Caco-2 (cell line): Measurements from ENCODE around the gene TDG. TPM values are rescaled to one million over a fixed set of nuclear protein-coding genes. Genes with fewer than 3 reads are reported as not detected.

Experiments used
- BruUV-seq: library from RNA; stranded (reverse); fragments of 400-500 nt; replicated peaks from 2 replicates; lab custom pipeline; 2021; lab: Mats Ljungman, UMichigan
- CTCF ChIA-PET: fragments of 300-600 bp; sonication (Branson Sonifier 250); formaldehyde crosslinking; loops from one replicate; lab custom pipeline; 2022; ENCODE audit warnings: antibody characterized with exemption; lab: Charles Lee
- POLR2A ChIA-PET: fragments of 300-600 bp; sonication (Branson Sonifier 250); formaldehyde crosslinking; loops from one replicate; lab custom pipeline; 2022; ENCODE audit warnings: antibody characterized with exemption; lab: Charles Lee
- DNase-seq, 2 experiments: peaks; one replicate each; pipeline versions ENCODE4 v3.0.0 to v3.0.0-alpha.2; 2020 to 2022
- H3K27me3 ChIP-seq: replicated peaks from 2 replicates; pipeline ENCODE4 v1.6.0; 2011; ENCODE audit warnings: low read length; ENCODE audit not compliant: control insufficient read depth, insufficient read depth
- H3K36me3 ChIP-seq: 2 replicates; pipeline ENCODE4 v1.5.1; 2011; ENCODE audit warnings: low read length; ENCODE audit not compliant: control insufficient read depth, insufficient read depth
- H3K4me1 ChIP-seq: fragments of 250-450 bp; sonication (Bioruptor Pico); 2 replicates; pipeline ENCODE4 v1.5.1; 2020; ENCODE audit warnings: mild to moderate bottlenecking
- H3K4me3 ChIP-seq: 2 replicates; pipeline ENCODE4 v1.5.1; 2011; ENCODE audit warnings: low read depth, mild to moderate bottlenecking, control low read depth, low read length
- H3K9me3 ChIP-seq: fragments of 250-450 bp; sonication (Bioruptor Pico); 2 replicates; pipeline ENCODE4 v1.5.1; 2020; ENCODE audit warnings: mild to moderate bottlenecking, moderate library complexity
- H3K27ac Mint-ChIP-seq: one replicate; pipeline ENCODE4 v1.8.0; 2022; ENCODE audit warnings: mixed read lengths; ENCODE audit not compliant: unreplicated experiment
- H3K27me3 Mint-ChIP-seq: one replicate; pipeline ENCODE4 v1.8.0; 2022; ENCODE audit warnings: mixed read lengths; ENCODE audit not compliant: insufficient read depth, unreplicated experiment
- H3K36me3 Mint-ChIP-seq: one replicate; pipeline ENCODE4 v1.8.0; 2022; ENCODE audit warnings: mild to moderate bottlenecking, mixed read lengths; ENCODE audit not compliant: insufficient read depth, unreplicated experiment
- H3K4me1 Mint-ChIP-seq: one replicate; pipeline ENCODE4 v1.8.0; 2022; ENCODE audit warnings: low read depth, mixed read lengths; ENCODE audit not compliant: unreplicated experiment
- H3K4me3 Mint-ChIP-seq: one replicate; pipeline ENCODE4 v1.8.0; 2022; ENCODE audit warnings: mild to moderate bottlenecking, moderate library complexity, mixed read lengths; ENCODE audit not compliant: unreplicated experiment
- H3K9me3 Mint-ChIP-seq: one replicate; pipeline ENCODE4 v1.8.0; 2022; ENCODE audit warnings: mixed read lengths; ENCODE audit not compliant: unreplicated experiment
- intact Hi-C: fragments of 100-400 bp; cut with micrococcal nuclease; formaldehyde crosslinking; loops from one replicate; pipeline ENCODE4 v1.10.0; 2022; ENCODE audit not compliant: unreplicated experiment
- total RNA-seq: library from RNA; stranded (reverse); gene quantifications from 2 replicates; pipeline ENCODE4 v1.2.3, GENCODE V29; 2022
- TF ChIP-seq, protein P1 (sequence below), 2 experiments: fragments of 200-600 bp in 1 of 2; IDR thresholded peaks; 1 replicate in 1 of 2; 2 replicates in 1 of 2; pipeline versions ENCODE4 v1.5.1 to v1.8.0; 2011 to 2022; ENCODE audit warnings: antibody characterized with exemption in 1 of 2, control low read depth in 1 of 2, inconsistent platforms in 1 of 2, low read depth in 1 of 2, low read length in 1 of 2, mild to moderate bottlenecking in 1 of 2, moderate library complexity in 1 of 2; ENCODE audit not compliant: insufficient read depth in 1 of 2, severe bottlenecking in 1 of 2, unreplicated experiment in 1 of 2

TDG gene
- total RNA-seq, 1 experiment from 2014 or later, result 29.5 TPM

- BruUV-seq, result no TSS peak
- Mint-ChIP-seq H3K9me3 (no peaks in the 10 kb centered on the region), H3K36me3 (peaks cover 54% of the 10 kb centered on the region), H3K27me3 (no peaks in the 10 kb centered on the region), H3K27ac (peak overlapping the region; percentile 98), H3K4me3 (peak overlapping the region; percentile 93), H3K4me1 (peaks cover 23% of the 10 kb centered on the region)
- CTCF ChIA-PET, result interaction anchor here (0.7 to 1.7 kb wide), 7 partner anchors 20 to 158 kb away, joined by 3 to 5 read pairs (median 4); partner anchors contain the start of gene TDG
- Histone ChIP-seq H3K27me3 (no peaks in the 10 kb centered on the region), H3K4me1 (peaks cover 9% of the 10 kb centered on the region; the same call in 1 of the 2 replicates), H3K9me3 (no peaks in the 10 kb centered on the region), H3K4me3 (peak overlapping the region; percentile 61), H3K36me3 (no peaks in the 10 kb centered on the region)
- intact Hi-C loops, result loop anchor here (1.0 to 2.0 kb wide), 5 partner anchors 28 to 89 kb away; partner anchors contain the start of gene TDG
- TF ChIP-seq, protein P1, sequence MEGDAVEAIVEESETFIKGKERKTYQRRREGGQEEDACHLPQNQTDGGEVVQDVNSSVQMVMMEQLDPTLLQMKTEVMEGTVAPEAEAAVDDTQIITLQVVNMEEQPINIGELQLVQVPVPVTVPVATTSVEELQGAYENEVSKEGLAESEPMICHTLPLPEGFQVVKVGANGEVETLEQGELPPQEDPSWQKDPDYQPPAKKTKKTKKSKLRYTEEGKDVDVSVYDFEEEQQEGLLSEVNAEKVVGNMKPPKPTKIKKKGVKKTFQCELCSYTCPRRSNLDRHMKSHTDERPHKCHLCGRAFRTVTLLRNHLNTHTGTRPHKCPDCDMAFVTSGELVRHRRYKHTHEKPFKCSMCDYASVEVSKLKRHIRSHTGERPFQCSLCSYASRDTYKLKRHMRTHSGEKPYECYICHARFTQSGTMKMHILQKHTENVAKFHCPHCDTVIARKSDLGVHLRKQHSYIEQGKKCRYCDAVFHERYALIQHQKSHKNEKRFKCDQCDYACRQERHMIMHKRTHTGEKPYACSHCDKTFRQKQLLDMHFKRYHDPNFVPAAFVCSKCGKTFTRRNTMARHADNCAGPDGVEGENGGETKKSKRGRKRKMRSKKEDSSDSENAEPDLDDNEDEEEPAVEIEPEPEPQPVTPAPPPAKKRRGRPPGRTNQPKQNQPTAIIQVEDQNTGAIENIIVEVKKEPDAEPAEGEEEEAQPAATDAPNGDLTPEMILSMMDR (IDR thresholded peaks at IDR 0.05; ENCODE audit: insufficient read depth in 1 of 2, low read depth in 1 of 2, low read length in 1 of 2, severe bottlenecking in 1 of 2, unreplicated experiment in 1 of 2), result no peak
- DNase-seq, result no peak
- POLR2A ChIA-PET, result interaction anchor here (0.5 to 1.6 kb wide), 16 partner anchors 10 to 359 kb away, joined by 3 to 41 read pairs (median 4); partner anchors contain the start of genes NFYB, NT5DC3 and TDG
Observed at GRCh38 chr12:103929784-103930033, 36.0 kb upstream of the TDG start.

DNA sequence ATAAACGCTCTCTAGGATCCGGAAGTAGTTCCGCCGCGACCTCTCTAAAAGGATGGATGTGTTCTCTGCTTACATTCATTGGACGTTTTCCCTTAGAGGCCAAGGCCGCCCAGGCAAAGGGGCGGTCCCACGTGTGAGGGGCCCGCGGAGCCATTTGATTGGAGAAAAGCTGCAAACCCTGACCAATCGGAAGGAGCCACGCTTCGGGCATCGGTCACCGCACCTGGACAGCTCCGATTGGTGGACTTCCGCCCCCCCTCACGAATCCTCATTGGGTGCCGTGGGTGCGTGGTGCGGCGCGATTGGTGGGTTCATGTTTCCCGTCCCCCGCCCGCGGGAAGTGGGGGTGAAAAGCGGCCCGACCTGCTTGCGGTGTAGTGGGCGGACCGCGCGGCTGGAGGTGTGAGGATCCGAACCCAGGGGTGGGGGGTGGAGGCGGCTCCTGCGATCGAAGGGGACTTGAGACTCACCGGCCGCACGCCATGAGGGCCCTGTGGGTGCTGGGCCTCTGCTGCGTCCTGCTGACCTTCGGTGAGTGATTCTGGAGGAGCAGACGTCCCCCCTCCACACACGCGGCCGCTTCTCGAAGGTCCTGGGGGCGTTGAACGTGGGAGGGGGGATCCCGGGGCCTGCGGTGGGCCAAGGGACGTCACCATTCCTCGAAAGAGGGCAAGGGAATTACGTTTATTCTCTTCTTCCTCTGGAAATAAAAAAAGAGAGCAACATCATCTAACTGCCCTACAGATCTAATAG, 35.5 kb upstream of the TDG start, which contains the start of gene HSP90B1:
Gene HSP90B1 (plus strand): TSS at position 377 of the 753 bp plus-strand sequence. CDS start 106 bp downstream, at position 483.
- H3K4me1 ChIP-seq, result peaks cover 9% of the 10 kb centered on the region; the same call in 1 of the 2 replicates
- H3K9me3 ChIP-seq, result no peaks in the 10 kb centered on the region
- H3K4me3 ChIP-seq, result peak within 1 kb of the TSS; percentile 90
- TF ChIP-seq, protein P1 (IDR thresholded peaks at IDR 0.05; ENCODE audit: insufficient read depth in 1 of 2, low read depth in 1 of 2, low read length in 1 of 2, severe bottlenecking in 1 of 2, unreplicated experiment in 1 of 2), result no peak
- no peaks in the 10 kb centered on the region for H3K9me3 Mint-ChIP-seq
- H3K27ac Mint-ChIP-seq, result peak within 1 kb of the TSS; percentile 98
- H3K36me3 ChIP-seq, result no peaks in the 10 kb centered on the region
- BruUV-seq, result TSS peak; percentile 40
- intact Hi-C loops, result loop anchor here (1.0 to 2.0 kb wide), 4 partner anchors 27 to 90 kb away; partner anchors contain the start of gene TDG
- ChIA-PET CTCF (interaction anchor here (0.7 to 1.7 kb wide), 7 partner anchors 19 to 159 kb away, joined by 3 to 5 read pairs (median 4); partner anchors contain the start of gene TDG), POLR2A (interaction anchor here (0.5 to 1.6 kb wide), 18 partner anchors 10 to 358 kb away, joined by 3 to 41 read pairs (median 4); partner anchors contain the start of genes NFYB, NT5DC3 and TDG)
- peak; percentile 99 to 100 for DNase-seq
- H3K36me3 Mint-ChIP-seq, result peaks cover 59% of the 10 kb centered on the region
- peak within 1 kb of the TSS; percentile 93 for H3K4me3 Mint-ChIP-seq
- H3K4me1 Mint-ChIP-seq, result peaks cover 23% of the 10 kb centered on the region
- H3K27me3 Mint-ChIP-seq, result no peaks in the 10 kb centered on the region
- no peaks in the 10 kb centered on the region for H3K27me3 ChIP-seq
